H1 (cell line): ENCODE data around the gene NTRK1.

Experiments used
- CHD2 ChIP-seq: IDR thresholded peaks from 2 replicates; pipeline ENCODE4 v1.6.1; 2012; ENCODE audit warnings: low read length, improper control_type of control experiment
- RAD21 ChIP-seq, 2 experiments: IDR thresholded peaks in 1 of 2; conservative IDR thresholded peaks in 1 of 2; 2 replicates each; pipeline ENCODE4 v1.6.1; 2011; ENCODE audit warnings: low read depth in 2 of 2, low read length in 2 of 2, improper control_type of control experiment in 1 of 2, inconsistent platforms in 1 of 2, mild to moderate bottlenecking in 1 of 2, moderate library complexity in 1 of 2
- TF ChIP-seq, protein P1 (sequence below), 3 experiments: IDR thresholded peaks; 1 replicate in 2 of 3; 2 replicates in 1 of 3; pipeline versions ENCODE4 v1.5.1 to v1.6.1; 2011; ENCODE audit warnings: low read length in 3 of 3, mild to moderate bottlenecking in 3 of 3, inconsistent platforms in 2 of 3, low read depth in 1 of 3, moderate library complexity in 1 of 3; ENCODE audit not compliant: insufficient read depth in 1 of 3; ENCODE audit errors: control extremely low read depth in 1 of 3

DNA sequence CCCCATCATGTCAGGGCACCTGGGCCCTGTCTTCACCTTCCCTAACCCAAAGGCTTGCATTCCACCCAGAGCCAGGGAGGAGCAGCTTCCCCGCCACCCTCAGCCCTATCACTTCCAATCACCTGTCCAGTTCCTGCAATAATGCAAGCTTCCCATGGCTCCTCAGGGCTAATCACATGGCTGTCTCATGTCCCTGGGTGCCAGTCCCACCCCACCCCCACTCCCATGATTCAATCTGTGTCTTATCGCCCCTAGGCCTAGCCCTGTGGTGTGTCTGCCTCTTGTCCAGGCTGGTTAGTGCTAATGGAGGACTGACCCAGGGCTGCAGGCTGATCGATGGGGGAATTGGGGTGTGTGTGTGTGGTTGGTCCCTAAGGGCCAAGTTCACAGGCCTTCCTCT, 21.9 kb downstream of the NTRK1 start:
- TF ChIP-seq, protein P1, sequence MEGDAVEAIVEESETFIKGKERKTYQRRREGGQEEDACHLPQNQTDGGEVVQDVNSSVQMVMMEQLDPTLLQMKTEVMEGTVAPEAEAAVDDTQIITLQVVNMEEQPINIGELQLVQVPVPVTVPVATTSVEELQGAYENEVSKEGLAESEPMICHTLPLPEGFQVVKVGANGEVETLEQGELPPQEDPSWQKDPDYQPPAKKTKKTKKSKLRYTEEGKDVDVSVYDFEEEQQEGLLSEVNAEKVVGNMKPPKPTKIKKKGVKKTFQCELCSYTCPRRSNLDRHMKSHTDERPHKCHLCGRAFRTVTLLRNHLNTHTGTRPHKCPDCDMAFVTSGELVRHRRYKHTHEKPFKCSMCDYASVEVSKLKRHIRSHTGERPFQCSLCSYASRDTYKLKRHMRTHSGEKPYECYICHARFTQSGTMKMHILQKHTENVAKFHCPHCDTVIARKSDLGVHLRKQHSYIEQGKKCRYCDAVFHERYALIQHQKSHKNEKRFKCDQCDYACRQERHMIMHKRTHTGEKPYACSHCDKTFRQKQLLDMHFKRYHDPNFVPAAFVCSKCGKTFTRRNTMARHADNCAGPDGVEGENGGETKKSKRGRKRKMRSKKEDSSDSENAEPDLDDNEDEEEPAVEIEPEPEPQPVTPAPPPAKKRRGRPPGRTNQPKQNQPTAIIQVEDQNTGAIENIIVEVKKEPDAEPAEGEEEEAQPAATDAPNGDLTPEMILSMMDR (IDR thresholded peaks at IDR 0.05; ENCODE audit: control extremely low read depth in 1 of 3, insufficient read depth in 1 of 3, low read depth in 1 of 3, low read length in 3 of 3): no peak
- no peak for TF ChIP-seq RAD21 (IDR thresholded peaks at IDR 0.05 in 1 of 2, conservative IDR thresholded peaks at IDR 0.05 in 1 of 2; ENCODE audit: low read depth in 2 of 2, low read length in 2 of 2)
- TF ChIP-seq CHD2: no peak
